ENCODE data around the gene ZBTB16. TPM values are rescaled to one million over a fixed set of nuclear protein-coding genes. Genes with fewer than 3 reads are reported as not detected.

ZBTB16 gene
- total and polyA plus RNA-seq, 7 experiments from 2014 or later, result 3.0 to 22.1 (median 7.2) TPM

DNA sequence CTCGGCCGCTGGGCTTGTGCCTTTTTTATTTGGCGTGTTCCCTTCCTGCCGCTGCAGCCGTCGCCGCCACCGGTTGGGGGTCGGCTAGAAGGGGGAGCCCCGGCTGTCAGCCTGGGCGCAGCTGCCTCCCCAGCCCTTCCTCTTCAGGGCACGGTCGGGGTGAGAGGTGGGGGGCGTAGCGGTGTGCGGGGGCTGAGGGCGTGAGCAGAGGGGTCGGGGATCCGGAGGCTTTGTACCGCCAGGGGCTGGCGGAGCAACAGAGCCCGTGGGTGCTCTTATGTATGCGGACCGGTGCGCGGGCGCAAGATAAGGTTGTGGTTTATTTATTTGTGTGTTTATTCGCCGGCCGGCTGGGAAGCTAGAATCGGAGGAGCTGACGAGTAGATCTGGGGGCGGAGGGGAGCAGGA, 477 bp downstream of the ZBTB16 start:
- peaks cover 0 to 10% of the 10 kb centered on the region in 2 donors for H3K4me1 ChIP-seq (ENCODE audit: control insufficient read depth in 2 of 2, insufficient read depth in 2 of 2, low read length in 2 of 2)
- peak overlapping the region; percentile 14 for H3K27ac ChIP-seq (ENCODE audit: low read depth, low read length)
- H3K36me3 ChIP-seq (ENCODE audit: control insufficient read depth in 2 of 3, insufficient read depth in 3 of 3, low read length in 3 of 3), result no peaks in the 10 kb centered on the region
- ChIA-PET POLR2A (interaction anchor here (0.7 to 3.5 kb wide), 14 partner anchors 11 to 138 kb away, joined by 3 to 18 read pairs (median 3); no protein-coding TSS in a partner anchor), CTCF (interaction anchor here (1.0 to 2.7 kb wide), 10 partner anchors 11 to 201 kb away, joined by 3 to 10 read pairs (median 4); no protein-coding TSS in a partner anchor)
- H3K4me3 ChIP-seq (ENCODE audit: low read length), result peak overlapping the region; percentile 70
- H3K27ac Mint-ChIP-seq, result peak overlapping the region in 6 of 9 donors; percentile 21 to 79 (median 44)
- peaks cover 0 to 1% (median 0%) of the 10 kb centered on the region in 5 donors for H3K36me3 Mint-ChIP-seq
- no peaks in the 10 kb centered on the region for H3K27me3 ChIP-seq (ENCODE audit: control insufficient read depth in 2 of 2, insufficient read depth in 2 of 2, low read length in 2 of 2)
- intact Hi-C loops (cut with micrococcal nuclease), result loop anchor here (1.0 to 10.0 kb wide), 15 partner anchors 12 to 379 kb away; partner anchors contain the start of genes C11orf71 (in 1 of the 2), RBM7 (in 1 of the 2) and REXO2 (in 1 of the 2)
- peak overlapping the region; percentile 89 to 95 (median 92) for H3K4me3 Mint-ChIP-seq
- DNase-seq (peak in 6 of 9 donors; percentile 16 to 36 (median 27)), ATAC-seq (peak; percentile 43)
- H3K9me3 Mint-ChIP-seq, result no peaks in the 10 kb centered on the region
- H3K27me3 Mint-ChIP-seq, result peaks cover 16 to 75% (median 21%) of the 10 kb centered on the region in 5 donors
- no peaks in the 10 kb centered on the region for H3K9me3 ChIP-seq (ENCODE audit: control insufficient read depth in 2 of 3, low read length in 3 of 3)
- peaks cover 0 to 10% (median 7%) of the 10 kb centered on the region in 7 donors for H3K4me1 Mint-ChIP-seq

GRCh38 chr11:114060392-114061047, 1.0 kb downstream of the ZBTB16 start:
- Mint-ChIP-seq H3K4me1 (peaks cover 0 to 10% (median 7%) of the 10 kb centered on the region in 7 donors), H3K36me3 (peaks cover 0 to 1% (median 0%) of the 10 kb centered on the region in 5 donors), H3K4me3 (peak overlapping the region; percentile 89 to 95 (median 92)), H3K9me3 (no peaks in the 10 kb centered on the region), H3K27ac (peak overlapping the region in 6 of 9 donors; percentile 21 to 79 (median 44)), H3K27me3 (peaks cover 16 to 74% (median 20%) of the 10 kb centered on the region in 5 donors)
- no peaks in the 10 kb centered on the region for H3K36me3 ChIP-seq (ENCODE audit: control insufficient read depth in 2 of 3, insufficient read depth in 3 of 3, low read length in 3 of 3)
- peak overlapping the region; percentile 70 for H3K4me3 ChIP-seq (ENCODE audit: low read length)
- ChIA-PET POLR2A (interaction anchor here (0.7 to 3.5 kb wide), 15 partner anchors 10 to 138 kb away, joined by 3 to 18 read pairs (median 3); no protein-coding TSS in a partner anchor), CTCF (interaction anchor here (0.6 to 2.7 kb wide), 11 partner anchors 10 to 200 kb away, joined by 3 to 10 read pairs (median 4); no protein-coding TSS in a partner anchor)
- ATAC-seq (peak; percentile 43), DNase-seq (peak in 8 of 9 donors; percentile 27 to 46 (median 32))
- peaks cover 0 to 10% of the 10 kb centered on the region in 2 donors for H3K4me1 ChIP-seq (ENCODE audit: control insufficient read depth in 2 of 2, insufficient read depth in 2 of 2, low read length in 2 of 2)
- intact Hi-C loops (cut with micrococcal nuclease), result loop anchor here (1.0 to 2.0 kb wide), 3 partner anchors 12 to 100 kb away; no protein-coding TSS in a partner anchor
- H3K27me3 ChIP-seq (ENCODE audit: control insufficient read depth in 2 of 2, insufficient read depth in 2 of 2, low read length in 2 of 2), result no peaks in the 10 kb centered on the region
- no peaks in the 10 kb centered on the region for H3K9me3 ChIP-seq (ENCODE audit: control insufficient read depth in 2 of 3, low read length in 3 of 3)
- H3K27ac ChIP-seq (ENCODE audit: low read depth, low read length), result peak overlapping the region; percentile 14

GRCh38 chr11:114061048-114061680, 1.7 kb downstream of the ZBTB16 start:
- H3K27ac ChIP-seq (ENCODE audit: low read depth, low read length), result no peak overlapping the region
- peaks cover 0 to 10% (median 7%) of the 10 kb centered on the region in 7 donors for H3K4me1 Mint-ChIP-seq
- POLR2A ChIA-PET, result interaction anchor here (0.9 to 3.5 kb wide), 9 partner anchors 10 to 135 kb away, joined by 3 to 18 read pairs (median 4); no protein-coding TSS in a partner anchor

GRCh38 chr11:114061681-114062049, 2.2 kb downstream of the ZBTB16 start:
- peaks cover 0 to 10% of the 10 kb centered on the region in 2 donors for H3K4me1 ChIP-seq (ENCODE audit: control insufficient read depth in 2 of 2, insufficient read depth in 2 of 2, low read length in 2 of 2)
- no peaks in the 10 kb centered on the region for H3K9me3 ChIP-seq (ENCODE audit: control insufficient read depth in 2 of 3, low read length in 3 of 3)
- peaks cover 15 to 63% (median 16%) of the 10 kb centered on the region in 5 donors for H3K27me3 Mint-ChIP-seq
- POLR2A ChIA-PET, result interaction anchor here (1.0 to 3.5 kb wide), 2 partner anchors 112 to 121 kb away, joined by 3 to 18 read pairs; no protein-coding TSS in a partner anchor
- ATAC-seq (no peak), DNase-seq (no peak)
- intact Hi-C loops (cut with micrococcal nuclease), result loop anchor here in 1 of 2 donors (2.0 kb wide), 1 partner anchor 99 kb away; no protein-coding TSS in a partner anchor
- peaks cover 0 to 3% (median 0%) of the 10 kb centered on the region in 5 donors for H3K36me3 Mint-ChIP-seq
- CTCF ChIA-PET, result interaction anchor here (2.0 to 2.7 kb wide), 2 partner anchors 98 to 131 kb away, joined by 5 to 10 read pairs; no protein-coding TSS in a partner anchor
- H3K27me3 ChIP-seq (ENCODE audit: control insufficient read depth in 2 of 2, insufficient read depth in 2 of 2, low read length in 2 of 2), result no peaks in the 10 kb centered on the region
- peak overlapping the region; percentile 85 to 95 (median 91) for H3K4me3 Mint-ChIP-seq
- no peak overlapping the region for H3K4me3 ChIP-seq (ENCODE audit: low read length)
- H3K9me3 Mint-ChIP-seq, result no peaks in the 10 kb centered on the region
- no peaks in the 10 kb centered on the region for H3K36me3 ChIP-seq (ENCODE audit: control insufficient read depth in 2 of 3, insufficient read depth in 3 of 3, low read length in 3 of 3)
- H3K27ac Mint-ChIP-seq, result peak overlapping the region in 3 of 9 donors; percentile 37 to 73 (median 66)
- H3K4me1 Mint-ChIP-seq, result peaks cover 0 to 11% (median 8%) of the 10 kb centered on the region in 7 donors
- H3K27ac ChIP-seq (ENCODE audit: low read depth, low read length), result no peak overlapping the region

More at GRCh38 chr11:114061048-114061680, 1.7 kb downstream of the ZBTB16 start:
- Mint-ChIP-seq H3K27me3 (peaks cover 16 to 68% (median 19%) of the 10 kb centered on the region in 5 donors), H3K4me3 (peak overlapping the region; percentile 86 to 95 (median 92)), H3K27ac (peak overlapping the region in 4 of 9 donors; percentile 37 to 73 (median 54)), H3K36me3 (peaks cover 0 to 1% (median 0%) of the 10 kb centered on the region in 5 donors), H3K9me3 (no peaks in the 10 kb centered on the region)
- Histone ChIP-seq H3K4me3 (ENCODE audit: low read length) (peak overlapping the region; percentile 70), H3K4me1 (ENCODE audit: control insufficient read depth in 2 of 2, insufficient read depth in 2 of 2, low read length in 2 of 2) (peaks cover 0 to 10% of the 10 kb centered on the region in 2 donors), H3K27me3 (ENCODE audit: control insufficient read depth in 2 of 2, insufficient read depth in 2 of 2, low read length in 2 of 2) (no peaks in the 10 kb centered on the region), H3K36me3 (ENCODE audit: control insufficient read depth in 2 of 3, insufficient read depth in 3 of 3, low read length in 3 of 3) (no peaks in the 10 kb centered on the region), H3K9me3 (ENCODE audit: control insufficient read depth in 2 of 3, low read length in 3 of 3) (no peaks in the 10 kb centered on the region)
- peak in 3 of 9 donors; percentile 23 to 30 (median 28) for DNase-seq
- CTCF ChIA-PET, result interaction anchor here (0.6 to 2.7 kb wide), 8 partner anchors 10 to 200 kb away, joined by 3 to 10 read pairs (median 4); no protein-coding TSS in a partner anchor
- intact Hi-C loops (cut with micrococcal nuclease), result loop anchor here in 1 of 2 donors (2.0 kb wide), 1 partner anchor 100 kb away; no protein-coding TSS in a partner anchor
- no peak for ATAC-seq

DNA sequence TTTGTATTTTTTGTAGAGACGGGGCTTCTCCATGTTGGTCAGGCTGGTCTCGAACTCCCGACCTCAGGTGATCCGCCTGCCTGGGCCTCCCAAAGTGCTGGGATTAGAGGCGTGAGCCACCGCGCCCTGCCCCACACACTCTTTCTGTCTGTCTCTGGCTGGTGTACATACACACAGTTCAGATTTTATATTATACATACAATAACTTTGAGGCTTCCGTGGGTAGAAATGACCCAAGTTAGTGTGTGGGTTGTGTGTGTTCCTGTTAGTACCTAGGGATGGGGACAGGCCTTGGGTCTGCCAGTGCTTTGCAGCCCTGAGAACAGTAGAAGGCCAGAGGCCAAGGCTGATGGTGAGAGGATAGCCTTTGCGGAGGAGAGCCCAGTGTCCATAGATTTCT, 2.8 kb downstream of the ZBTB16 start:
- no peak overlapping the region for H3K27ac ChIP-seq (ENCODE audit: low read depth, low read length)
- Mint-ChIP-seq H3K4me1 (peaks cover 0 to 11% (median 10%) of the 10 kb centered on the region in 7 donors), H3K4me3 (peak overlapping the region in 8 of 10 donors; percentile 27 to 95 (median 70)), H3K27ac (peak overlapping the region in 1 of 9 donors; percentile 28), H3K27me3 (peaks cover 9 to 57% (median 10%) of the 10 kb centered on the region in 5 donors), H3K9me3 (no peaks in the 10 kb centered on the region), H3K36me3 (peaks cover 0 to 3% (median 0%) of the 10 kb centered on the region in 5 donors)
- CTCF ChIA-PET, result interaction anchor here (1.1 kb wide), 1 partner anchor 198 kb away, joined by 5 read pairs; no protein-coding TSS in a partner anchor
- DNase-seq (no peak), ATAC-seq (no peak)
- no peak overlapping the region for H3K4me3 ChIP-seq (ENCODE audit: low read length)
- H3K4me1 ChIP-seq (ENCODE audit: control insufficient read depth in 2 of 2, insufficient read depth in 2 of 2, low read length in 2 of 2), result peaks cover 0 to 10% of the 10 kb centered on the region in 2 donors
- H3K36me3 ChIP-seq (ENCODE audit: control insufficient read depth in 2 of 3, insufficient read depth in 3 of 3, low read length in 3 of 3), result no peaks in the 10 kb centered on the region
- no peaks in the 10 kb centered on the region for H3K9me3 ChIP-seq (ENCODE audit: control insufficient read depth in 2 of 3, low read length in 3 of 3)
- POLR2A ChIA-PET, result no interaction called here
- intact Hi-C loops (cut with micrococcal nuclease), result no loop called here
- H3K27me3 ChIP-seq (ENCODE audit: control insufficient read depth in 2 of 2, insufficient read depth in 2 of 2, low read length in 2 of 2), result no peaks in the 10 kb centered on the region

Data from naive thymus-derived CD4-positive, alpha-beta T cell (primary cell).